Measurements from ENCODE around the gene RBM15.

RBM15 gene

DNA sequence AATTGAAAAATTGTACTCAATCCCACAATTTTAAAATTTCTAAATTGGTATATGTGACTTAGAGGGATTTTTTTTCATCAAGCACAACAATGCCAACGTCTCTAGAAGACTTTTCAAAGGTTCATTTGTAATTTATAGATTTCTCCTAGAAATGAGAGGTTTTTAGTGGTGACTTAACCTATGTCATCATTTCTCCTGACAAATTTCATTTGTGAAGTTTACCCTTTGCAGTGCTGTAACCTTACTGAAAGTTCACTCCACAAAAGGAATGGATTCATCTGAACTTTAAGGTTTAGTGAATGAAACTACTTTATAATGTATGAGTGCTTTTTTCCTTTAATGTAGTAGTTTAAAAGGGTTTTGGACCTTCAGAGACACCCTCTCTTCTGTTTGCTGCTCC, 16.1 kb downstream of the RBM15 start:
- DNase-seq (ENCODE audit: low read depth in 2 of 2), result no peak

DNA sequence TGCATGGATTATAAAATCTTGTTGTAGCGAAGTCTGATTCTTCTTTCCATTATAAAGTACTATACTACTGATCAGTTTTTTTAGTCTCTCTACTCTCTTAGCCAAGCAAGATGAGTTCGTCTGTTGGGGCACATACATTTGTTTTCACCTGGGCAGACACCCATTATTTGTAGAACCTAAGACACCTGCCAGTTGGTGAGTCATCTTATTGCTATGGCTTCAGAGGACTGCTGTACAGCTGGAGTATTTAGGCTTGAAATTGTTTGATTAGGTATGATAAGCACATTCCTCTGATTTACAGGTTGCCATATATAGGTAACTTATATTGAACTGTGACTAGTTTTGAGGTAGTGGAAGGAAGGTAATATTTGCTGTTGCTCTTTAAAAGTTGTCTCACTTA, 17.2 kb downstream of the RBM15 start:
- no peak for DNase-seq (ENCODE audit: low read depth in 2 of 2)

DNA sequence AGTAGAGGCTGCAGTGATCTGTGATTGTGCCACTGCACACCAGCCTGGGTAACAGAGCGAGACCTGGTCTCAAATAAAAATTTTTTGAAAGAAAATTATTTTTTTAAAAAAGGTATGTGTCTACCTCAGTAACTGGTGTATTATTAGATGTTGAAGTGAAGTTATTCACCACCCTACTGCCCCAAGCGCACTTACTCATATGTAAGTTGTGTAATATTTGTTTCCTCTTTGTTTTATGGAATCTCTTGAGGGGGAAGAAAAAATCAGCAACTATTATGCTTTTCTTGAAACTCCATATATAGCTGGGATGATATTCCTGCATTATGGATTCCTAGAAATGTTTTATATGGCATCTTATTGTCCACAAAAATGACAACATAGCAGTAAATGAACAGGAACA, 21.3 kb downstream of the RBM15 start:
- no peak for DNase-seq (ENCODE audit: low read depth in 2 of 2)

DNA sequence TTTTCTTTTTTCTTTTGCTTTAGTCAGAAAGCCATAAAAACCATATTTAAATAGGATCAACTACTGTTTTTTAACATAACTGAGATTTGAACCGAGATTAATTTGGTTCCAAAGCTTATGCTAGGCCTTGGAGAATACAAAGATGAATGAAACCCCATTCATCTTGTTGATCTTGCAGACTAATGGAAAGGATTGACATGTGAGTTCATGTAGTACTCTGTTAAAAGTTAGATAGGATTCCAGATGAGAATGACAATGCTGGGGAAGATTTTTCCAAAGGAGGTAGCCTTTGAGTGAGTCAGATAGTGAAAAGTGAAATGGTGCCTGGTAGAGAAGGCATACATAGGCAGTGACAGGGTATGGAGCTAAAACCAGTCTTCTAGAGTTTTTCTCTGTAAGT, 22.7 kb downstream of the RBM15 start:
- no peak for DNase-seq (ENCODE audit: low read depth in 2 of 2)

DNA sequence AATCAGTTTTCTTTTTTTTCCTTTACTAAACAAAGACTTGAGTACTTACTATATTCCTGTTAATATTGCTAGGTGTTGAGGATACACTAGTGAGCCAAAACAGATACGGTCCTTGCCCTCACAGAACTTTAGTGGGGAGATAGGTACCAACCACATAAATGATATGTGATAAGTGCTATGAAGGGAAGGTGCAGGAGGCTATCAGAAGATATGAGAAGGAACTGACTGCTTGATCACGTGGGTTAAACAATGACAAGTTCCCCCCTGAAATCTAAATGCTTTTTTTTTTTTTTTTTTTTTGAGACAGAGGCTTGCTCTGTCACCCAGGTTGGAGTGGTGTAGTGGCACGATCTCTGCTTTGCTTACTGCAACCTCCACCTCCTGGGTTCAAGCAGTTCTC, 25.0 kb downstream of the RBM15 start:
- DNase-seq (ENCODE audit: low read depth in 2 of 2), result no peak

DNA sequence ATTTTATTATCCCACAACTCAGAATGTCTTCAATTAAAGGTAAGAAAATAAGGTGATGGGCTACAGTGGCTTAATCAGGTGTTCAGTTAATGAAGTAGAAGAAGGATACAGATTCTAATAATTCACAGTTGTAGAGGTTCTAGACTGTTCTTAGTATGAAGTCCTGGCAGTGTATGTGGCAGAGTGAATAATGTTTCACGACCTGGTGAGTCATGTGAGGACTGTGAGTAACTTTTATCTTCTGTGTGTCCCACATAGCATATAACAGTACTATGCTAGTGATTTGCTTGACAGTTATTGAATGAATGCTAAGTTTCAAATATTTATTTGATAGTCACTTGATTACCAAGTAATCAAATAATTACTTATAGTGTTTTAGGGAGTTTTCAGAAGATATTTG, 31.6 kb downstream of the RBM15 start:
- DNase-seq (ENCODE audit: low read depth in 2 of 2), result no peak

DNA sequence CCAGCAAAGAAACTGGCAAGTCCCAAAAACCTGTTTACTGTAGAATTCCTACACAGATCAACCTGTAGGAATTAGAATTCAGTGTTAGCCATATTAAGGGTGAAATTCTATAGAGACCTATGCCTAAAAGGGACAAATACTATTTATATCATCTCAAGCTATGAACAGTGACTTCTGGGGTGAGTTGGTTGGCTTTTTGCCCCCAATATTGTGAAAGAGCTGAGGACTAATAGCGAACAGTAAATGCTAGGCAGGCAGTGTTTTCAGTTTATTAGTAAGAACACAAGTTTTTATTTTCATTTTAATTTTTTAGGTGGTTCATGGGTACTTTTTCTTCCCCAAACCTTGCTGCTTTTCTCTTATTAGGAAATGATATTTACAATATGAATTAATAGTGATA, 36.3 kb downstream of the RBM15 start:
- no peak for DNase-seq (ENCODE audit: low read depth in 2 of 2)

DNA sequence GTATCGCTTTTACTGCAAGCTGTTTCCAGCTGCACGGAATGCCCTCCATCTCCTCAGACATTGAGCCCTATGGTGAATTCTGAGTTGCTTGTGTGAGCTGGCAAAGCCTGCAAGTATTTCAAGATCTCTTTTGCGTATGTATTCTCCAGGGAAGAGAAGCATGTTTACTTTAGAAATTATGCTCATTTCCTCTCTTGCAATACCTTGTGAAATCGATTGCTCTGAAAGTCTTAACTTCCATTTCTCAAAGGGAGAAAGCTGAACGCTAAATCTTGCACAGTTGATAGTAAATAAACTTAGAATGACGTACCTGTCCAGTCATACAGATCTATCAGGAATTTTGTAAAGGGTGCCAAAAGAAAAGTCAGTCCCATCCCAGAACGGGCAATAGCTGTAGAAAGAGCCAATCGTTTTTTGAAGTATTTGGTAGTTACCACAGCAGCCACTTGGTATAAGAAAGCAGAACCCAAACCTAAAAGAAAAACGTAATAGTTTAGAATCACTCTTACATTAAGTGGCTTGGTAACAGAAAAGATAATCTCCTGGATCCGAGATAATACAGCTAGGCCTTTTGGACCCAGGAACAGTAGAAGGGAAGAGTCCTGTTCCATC, 41.6 kb downstream of the RBM15 start:
- no peak for DNase-seq (ENCODE audit: low read depth in 2 of 2)

DNA sequence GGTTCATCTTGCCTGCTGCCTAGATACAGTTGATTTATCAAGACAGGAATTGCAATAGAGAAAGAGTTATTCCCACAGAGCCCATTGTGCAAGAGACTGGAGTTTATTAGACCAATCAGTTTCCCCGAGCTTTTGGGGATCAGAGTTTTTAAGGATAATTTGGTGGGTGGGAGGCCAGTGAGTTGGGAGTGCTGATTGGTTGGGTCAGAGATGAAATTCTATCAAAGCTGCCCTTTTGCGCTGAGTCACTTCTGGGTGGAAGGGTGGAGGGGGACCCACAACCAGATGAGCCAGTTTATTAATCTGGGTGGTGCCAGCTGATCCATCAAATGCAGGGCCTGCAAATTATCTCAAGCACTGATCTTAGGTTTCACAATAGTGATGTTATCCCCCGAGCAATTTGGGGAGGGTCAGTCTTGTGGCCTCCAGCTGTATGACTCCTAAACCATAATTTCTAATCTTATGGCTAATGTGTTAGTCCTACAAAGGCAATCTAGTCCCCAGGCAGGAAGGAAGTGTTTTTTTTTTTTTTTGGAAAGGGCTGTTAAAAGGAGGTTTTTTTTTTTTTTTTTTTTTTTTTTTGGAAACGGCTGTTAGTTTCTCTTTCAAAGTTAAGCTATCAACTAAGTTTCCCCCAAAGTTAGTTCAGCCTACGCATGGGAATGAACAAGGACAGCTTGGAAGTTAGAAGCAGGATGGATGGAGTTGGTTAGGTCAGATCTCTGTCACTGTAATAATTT, 44.2 kb downstream of the RBM15 start:
- no peak for DNase-seq (ENCODE audit: low read depth in 2 of 2)

DNA sequence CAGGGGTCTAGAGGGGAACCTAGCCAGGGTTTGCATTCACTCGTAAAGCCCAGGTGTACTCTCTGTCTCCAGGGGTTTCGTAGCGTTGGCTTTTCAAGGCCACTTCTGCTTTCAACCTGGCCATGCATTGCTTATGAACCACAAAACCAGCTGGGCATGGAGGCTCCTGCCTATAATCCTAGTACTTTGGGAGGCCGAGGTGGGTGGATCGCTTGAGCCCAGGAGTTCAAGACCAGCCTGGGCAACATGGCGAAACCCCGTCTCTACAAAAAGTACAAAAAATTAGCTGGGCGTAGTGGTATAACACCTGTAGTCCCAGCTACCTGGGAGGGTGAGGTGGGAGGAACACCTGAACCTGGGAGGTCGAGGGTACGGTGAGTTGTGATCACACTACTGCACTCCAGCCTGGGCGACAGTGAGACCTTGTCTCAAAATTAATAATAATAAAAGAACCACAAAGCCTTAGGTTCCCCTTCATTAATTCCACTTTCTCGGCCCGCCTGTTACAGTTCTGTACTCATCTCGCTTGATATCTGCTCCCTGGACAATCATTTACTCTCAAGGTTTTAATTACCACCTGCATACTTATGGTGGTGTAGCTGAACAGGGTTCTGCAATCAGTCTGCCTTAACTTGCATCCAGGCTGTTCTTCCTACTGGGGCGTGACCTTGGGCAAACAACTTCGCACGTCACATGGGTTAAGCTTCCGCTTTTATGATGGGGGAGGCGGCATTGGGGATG, 45.6 kb downstream of the RBM15 start:
- DNase-seq (ENCODE audit: low read depth in 2 of 2), result no peak

DNA sequence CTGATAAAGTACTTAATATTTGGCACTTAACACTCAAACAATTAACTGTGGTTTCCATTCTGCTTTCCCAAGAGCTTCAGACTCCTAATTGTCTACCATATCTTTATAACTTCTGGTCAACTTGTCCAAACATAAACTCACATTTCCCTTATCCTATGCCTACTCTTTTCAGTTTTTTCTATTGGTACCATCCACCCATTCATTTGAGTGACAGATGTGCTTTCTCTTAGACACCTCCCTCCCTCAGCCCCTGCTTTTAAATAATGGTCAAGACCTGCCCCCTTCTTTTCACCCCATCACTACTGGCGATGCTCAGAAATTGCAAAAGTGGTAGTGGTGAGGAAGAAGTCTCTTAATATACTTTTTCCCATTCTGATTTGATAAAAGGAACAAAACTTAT, 46.2 kb downstream of the RBM15 start:
- DNase-seq (ENCODE audit: low read depth in 2 of 2), result no peak

DNA sequence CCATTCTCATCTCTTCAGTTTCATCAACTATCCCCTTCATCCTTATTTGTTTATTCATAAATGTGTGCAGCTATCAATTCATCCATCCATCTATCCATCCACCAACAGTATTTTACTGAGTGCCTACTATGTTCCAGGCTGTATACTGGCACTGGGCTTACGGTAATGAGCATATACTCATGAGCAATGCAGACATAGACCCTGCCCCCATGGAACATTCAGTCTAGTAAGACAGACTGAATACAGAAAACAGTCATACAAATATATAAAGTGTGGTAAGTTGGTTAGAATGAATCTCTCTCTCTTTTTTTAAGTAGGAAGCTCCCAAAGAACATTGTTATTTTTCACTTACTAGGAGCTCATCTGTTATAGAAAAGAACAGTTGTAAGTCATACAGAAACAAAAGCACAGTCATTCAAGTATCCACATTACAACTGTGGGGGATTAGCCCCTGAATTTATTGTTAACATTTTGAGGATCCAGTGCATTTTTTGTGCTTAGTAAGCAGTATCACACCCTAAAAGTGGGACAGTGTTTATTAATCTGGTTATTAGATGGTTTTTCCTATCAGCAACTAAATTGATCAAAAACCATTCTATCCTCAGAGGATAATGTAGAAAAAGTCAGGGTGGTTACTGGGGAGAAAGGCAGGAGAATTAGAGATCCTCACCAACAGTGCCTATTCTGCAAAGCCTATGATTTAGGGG, 48.0 kb downstream of the RBM15 start:
- no peak for DNase-seq (ENCODE audit: low read depth in 2 of 2)

DNA sequence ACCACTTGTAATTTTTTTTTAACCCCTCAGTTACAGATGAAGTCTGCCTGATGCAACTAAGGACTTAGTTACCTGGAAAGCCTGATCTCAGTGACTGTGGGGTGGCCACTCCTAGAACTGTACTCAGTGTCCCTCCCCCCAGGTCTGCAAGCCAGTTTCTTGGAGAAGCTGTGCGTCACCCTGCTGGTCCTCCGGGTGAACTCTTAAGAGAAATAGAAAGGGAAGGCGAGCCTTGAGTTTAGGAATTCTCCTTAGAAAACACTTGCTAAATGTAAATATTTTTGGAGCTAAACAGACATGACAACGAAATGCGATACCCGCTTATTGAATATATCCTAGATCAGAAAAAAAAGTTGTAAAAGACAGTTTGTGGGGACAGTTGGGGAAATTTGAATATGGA, 50.9 kb downstream of the RBM15 start:
- DNase-seq (ENCODE audit: low read depth in 2 of 2), result no peak

DNA sequence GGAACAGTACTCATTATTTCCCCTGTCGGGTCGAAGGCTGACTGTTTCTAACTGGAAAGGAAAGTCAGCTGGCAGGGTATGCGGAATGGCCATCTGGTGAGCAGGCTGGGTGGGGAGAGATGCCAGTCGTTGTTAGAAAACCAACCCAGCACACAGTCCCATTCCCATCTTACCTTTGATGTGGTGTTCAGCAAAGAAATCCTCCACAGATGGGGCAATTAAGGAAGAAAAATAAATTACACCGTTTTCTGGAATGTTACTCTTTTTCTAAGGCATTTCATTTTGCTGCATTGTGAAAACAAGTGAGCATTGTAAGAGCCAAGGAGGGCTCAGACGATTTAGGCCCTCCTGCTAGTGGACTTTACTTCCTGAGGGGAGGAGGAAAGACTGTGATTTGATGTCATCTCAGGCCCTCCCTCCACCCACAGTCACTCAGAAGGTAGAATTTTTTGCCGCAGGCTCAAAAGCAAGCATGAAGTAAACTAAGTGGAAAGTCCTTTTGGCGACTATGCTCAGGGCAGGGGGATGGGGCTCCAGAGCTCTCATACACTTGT, 51.6 kb downstream of the RBM15 start, which contains the start of gene SLC16A4:
Gene SLC16A4, minus strand, starts transcription at position 335 of the 554 bp plus-strand sequence. CDS start 1,703 bp downstream, outside the sequence.
- DNase-seq (ENCODE audit: low read depth in 2 of 2), result no peak

DNA sequence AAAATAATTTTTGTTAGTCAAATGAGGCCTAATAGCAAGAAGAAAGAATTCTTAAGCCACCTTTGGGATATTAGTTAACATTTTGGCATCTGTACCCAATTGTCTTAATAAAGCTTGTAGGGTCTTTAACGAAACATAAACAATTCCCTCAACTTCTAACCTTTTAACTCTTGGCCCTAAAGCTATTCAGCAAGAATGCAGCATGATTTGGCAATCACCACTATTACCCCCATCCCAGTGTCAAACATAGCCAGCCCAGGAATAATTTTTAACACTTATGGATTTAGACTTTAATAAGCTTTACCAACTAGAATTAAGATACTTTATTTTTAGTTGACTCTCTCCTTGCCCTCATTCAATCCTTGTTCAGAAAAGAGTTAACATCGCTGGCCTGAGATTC, 54.1 kb downstream of the RBM15 start:
- no peak for DNase-seq (ENCODE audit: low read depth in 2 of 2)

DNA sequence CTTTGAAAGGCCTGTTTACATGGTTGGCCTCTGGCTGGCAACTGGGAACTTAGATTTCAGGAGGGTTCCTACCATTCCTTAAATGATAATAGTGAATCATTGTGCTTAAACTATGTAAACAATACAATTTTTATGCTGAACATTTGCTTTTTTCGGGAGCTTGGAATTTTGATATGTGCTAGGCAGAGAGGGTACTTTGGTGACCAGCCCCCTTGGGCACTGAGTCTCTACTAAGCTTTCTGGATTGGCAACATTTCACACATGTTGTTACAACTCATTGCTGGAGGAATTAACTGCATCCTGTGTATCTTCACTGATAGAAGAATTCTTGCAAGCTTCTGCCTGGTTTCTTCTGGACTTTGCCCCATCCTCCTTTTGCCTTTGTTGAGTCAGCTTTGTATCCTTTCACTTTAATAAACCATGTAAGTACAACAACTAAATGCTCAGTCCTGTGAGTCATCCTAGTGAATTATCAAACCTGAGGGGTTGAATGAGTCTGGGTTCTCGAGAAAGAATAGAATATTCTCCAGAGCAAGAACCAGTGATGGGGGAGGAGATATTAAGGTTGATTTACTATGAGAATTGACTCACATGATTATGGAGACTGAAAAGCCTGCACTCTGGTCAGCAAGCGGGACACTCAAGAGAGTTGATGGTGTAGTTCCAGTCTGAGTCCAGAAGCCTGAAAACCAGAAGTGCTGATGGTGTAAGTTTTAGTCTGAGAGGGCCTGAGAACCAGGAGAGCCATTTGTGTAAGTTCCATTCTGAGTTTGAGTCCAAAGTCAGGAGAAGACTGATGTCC, 54.7 kb downstream of the RBM15 start:
- peak in 1 of 2 experiments; percentile 32 for DNase-seq (ENCODE audit: low read depth in 2 of 2)

DNA sequence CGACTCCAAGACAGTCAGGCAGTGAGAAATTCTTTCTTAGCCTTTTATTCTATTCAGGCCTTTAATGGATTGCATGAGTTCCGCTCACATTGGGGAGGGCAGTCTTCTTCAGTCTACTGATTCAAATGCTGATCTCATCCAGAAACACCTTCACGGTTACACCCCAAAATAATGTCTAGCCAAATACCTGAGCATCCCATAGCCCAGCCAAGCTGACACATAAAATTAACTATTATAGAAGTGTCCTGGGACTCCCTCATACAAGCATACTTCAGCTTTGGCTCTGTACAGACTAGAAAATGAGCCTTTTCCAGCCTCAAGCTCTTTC, 55.3 kb downstream of the RBM15 start:
- DNase-seq (ENCODE audit: low read depth in 2 of 2), result no peak
